ENCODE data around the gene NUDT6. TPM values are rescaled to one million over a fixed set of nuclear protein-coding genes. Genes with fewer than 3 reads are reported as not detected.

Gene NUDT6
- total RNA-seq, 1 experiment from 2014 or later: 4.0 TPM

GRCh38 chr4:122932763-122933162, 10.4 kb upstream of the NUDT6 start:
- H3K4me3 Mint-ChIP-seq: no peak overlapping the region

More at GRCh38 chr4:122932763-122933162, 10.4 kb upstream of the NUDT6 start:
- H3K27me3 Mint-ChIP-seq (ENCODE audit: low read depth): no peaks in the 10 kb centered on the region
- Histone ChIP-seq H3K79me1 (ENCODE audit: insufficient read depth, low read depth, low read length, poor library complexity, severe bottlenecking) (peaks cover 4% of the 10 kb centered on the region), H4K91ac (ENCODE audit: insufficient read length, low read depth, low read length) (no peak overlapping the region), H3K9me3 (ENCODE audit: control insufficient read depth, low read depth, low read length) (no peaks in the 10 kb centered on the region), H3K56ac (ENCODE audit: insufficient read length, low read depth, low read length) (no peak overlapping the region), H2BK20ac (ENCODE audit: low read depth, low read length, poor library complexity, severe bottlenecking) (no peak overlapping the region), H3K14ac (ENCODE audit: insufficient read depth, low read length) (no peak overlapping the region), H3K23ac (ENCODE audit: insufficient read length, low read depth, low read length) (no peak overlapping the region), H3K79me2 (ENCODE audit: insufficient read depth, low read length) (no peaks in the 10 kb centered on the region), H3K4me1 (ENCODE audit: insufficient read depth, low read length) (no peaks in the 10 kb centered on the region), H3K4me2 (ENCODE audit: insufficient read depth, insufficient read length, low read length) (no peak overlapping the region), H3K4ac (ENCODE audit: low read depth, low read length) (no peak overlapping the region), H2AK5ac (ENCODE audit: insufficient read length, low read length) (no peak overlapping the region), H2BK15ac (ENCODE audit: low read depth, low read length) (no peak overlapping the region), H2BK120ac (ENCODE audit: low read depth, low read length, poor library complexity, severe bottlenecking) (no peak overlapping the region), H4K5ac (ENCODE audit: insufficient read length, low read depth, low read length) (no peak overlapping the region), H2AFZ (ENCODE audit: low read length) (no peak overlapping the region), H4K20me1 (ENCODE audit: control insufficient read depth, insufficient read depth, insufficient read length) (no peaks in the 10 kb centered on the region), H3T11ph (ENCODE audit: low read length) (no peak overlapping the region), H3K23me2 (ENCODE audit: insufficient read length, low read depth, low read length, poor library complexity, severe bottlenecking) (no peaks in the 10 kb centered on the region), H3K27me3 (ENCODE audit: insufficient read depth, low read length) (no peaks in the 10 kb centered on the region), H3K9ac (ENCODE audit: extremely low read depth, insufficient read length, low read length) (no peak overlapping the region), H4K8ac (replicated peaks; ENCODE audit: insufficient read length, low read depth, low read length) (no peak overlapping the region), H3K27ac (ENCODE audit: insufficient read length, low read depth, low read length) (no peak overlapping the region), H2BK5ac (ENCODE audit: insufficient read length, low read length) (no peak overlapping the region), H2BK12ac (ENCODE audit: insufficient read length, low read depth, low read length) (no peak overlapping the region), H3K18ac (ENCODE audit: insufficient read length, low read depth, low read length) (no peak overlapping the region)
- no peak for DNase-seq
- TF ChIP-seq CTCF (conservative IDR thresholded peaks at IDR 0.05): no peak
- no peak overlapping the region; a peak in 1 of 7 replicates for H3K27ac Mint-ChIP-seq
- H3K9me3 Mint-ChIP-seq: no peaks in the 10 kb centered on the region
- peaks cover 20 to 64% (median 45%) of the 10 kb centered on the region in 3 experiments for H3K36me3 Mint-ChIP-seq (ENCODE audit: insufficient read depth in 1 of 3, low read depth in 3 of 3)
- H3K4me1 Mint-ChIP-seq: no peaks in the 10 kb centered on the region
